GOT3 (cell line): ENCODE measurements around the gene SPP1.

Experiments
- DNase-seq: peaks from one replicate; lab custom pipeline; 2025; ENCODE audit warnings: mixed read lengths; lab: John Stamatoyannopoulos, UW

The SPP1 gene

DNA sequence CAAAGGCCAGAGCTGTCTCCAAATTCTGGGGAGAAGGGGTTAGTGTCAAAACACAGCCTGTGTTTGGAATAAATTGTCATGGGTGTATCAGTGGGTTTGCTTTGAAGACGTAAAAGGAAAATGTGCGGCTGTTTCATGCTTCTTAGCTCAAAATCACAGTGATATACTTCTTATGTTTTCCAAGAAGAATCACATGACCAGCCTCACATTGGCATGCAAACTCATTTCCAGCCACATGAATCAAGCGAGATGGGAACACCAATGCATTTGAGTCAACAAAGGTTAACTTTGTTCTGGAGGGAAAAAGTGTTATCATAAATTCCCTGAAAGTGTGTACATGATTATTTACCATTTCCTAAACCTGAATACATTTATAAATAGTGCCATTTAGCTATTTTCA, 19.0 kb upstream of the SPP1 start:
- DNase-seq, result no peak

DNA sequence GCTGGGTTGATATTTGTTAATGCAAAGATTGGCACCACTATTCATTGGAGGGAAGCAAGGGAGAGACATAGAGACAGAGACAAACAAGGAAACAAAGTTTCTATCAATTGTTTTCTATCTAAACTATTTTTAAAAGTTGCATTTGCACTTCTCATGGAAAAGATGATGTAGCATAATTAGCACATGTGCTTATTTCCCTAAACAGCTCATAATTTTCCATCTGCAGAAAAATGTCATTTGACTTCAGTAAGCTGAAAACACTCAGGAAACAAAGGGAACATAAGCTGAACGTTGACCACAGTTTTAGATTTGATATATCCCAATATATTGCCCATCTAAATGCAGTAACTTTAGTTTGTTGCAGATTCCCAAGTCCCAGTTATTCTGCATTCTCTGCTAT, 18.5 kb upstream of the SPP1 start:
- DNase-seq, result no peak

DNA sequence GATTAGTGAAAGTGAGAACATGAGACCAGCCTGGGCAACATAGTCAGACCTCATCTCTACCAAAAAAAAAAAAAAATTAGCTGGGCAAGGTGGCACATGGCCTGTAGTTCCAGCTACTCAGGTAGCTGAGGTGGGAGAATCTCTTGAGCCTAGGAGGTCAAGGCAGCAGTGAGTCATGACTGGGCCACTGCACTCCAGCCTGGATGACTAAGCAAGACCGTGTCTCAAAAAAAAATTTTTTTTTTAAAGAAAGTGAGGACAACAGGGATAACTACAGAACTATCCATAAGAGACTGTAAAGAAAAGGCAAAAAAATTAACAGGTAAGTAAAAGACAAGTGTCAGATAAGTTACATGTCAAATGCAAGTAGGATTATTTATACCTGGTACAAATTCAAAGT, 13.5 kb upstream of the SPP1 start:
- no peak for DNase-seq

DNA sequence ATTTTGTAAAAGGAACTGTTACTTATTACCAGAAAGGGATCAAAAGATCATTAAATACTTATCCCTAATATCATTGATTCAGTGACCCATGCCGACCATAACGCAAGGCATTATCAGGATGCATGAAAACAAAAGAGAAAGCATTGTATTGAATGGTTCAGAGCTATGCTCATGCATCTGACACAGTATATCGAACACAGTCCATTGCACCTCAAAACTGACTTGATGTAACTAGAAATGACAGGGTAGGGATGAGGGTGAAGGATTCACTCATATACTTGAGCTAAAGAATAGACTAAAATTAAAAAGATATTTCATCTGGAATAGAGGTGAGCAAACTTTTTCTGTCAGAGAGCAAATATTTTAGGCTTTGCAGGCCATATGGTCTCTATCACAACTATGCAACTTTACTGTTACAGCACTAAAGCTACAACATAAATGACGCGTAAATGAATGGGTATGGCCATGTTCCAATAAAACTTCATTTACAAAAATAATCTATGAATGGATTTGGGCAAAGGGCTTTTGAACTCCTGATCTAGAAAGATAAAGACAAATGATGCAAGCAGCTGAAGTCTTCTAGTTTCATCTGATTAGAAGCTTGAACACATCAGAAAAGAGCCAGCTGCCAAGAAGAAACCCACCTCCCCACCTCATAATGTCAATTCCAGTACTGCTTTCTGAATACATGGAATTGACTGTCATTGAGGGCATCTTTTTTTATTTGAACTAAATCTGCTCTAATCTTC, 12.9 kb upstream of the SPP1 start:
- DNase-seq, result no peak

DNA sequence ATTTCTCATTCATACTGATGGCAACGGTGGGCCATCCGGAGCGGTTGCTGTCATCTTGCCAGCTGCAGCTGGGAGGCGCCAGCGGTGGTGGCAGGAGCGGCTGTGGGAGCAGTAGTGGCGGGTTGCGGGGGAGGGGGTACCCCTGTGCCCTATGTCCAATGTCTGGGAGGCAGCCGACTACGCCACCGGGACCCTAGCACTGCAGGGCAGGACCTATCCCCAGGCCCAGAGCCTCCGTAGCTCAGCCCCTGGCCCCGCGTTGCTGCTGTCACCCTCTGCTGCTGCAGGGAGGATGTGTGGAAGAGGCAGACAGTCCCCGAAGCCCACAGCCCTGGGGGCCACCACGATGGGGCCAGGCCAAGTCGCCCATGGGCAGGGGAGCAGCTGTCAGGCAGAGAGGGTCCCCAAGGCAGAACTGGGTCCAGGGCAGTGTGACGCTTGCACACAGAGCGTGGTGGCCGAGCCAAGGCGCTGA, 10.0 kb upstream of the SPP1 start:
- no peak for DNase-seq

DNA sequence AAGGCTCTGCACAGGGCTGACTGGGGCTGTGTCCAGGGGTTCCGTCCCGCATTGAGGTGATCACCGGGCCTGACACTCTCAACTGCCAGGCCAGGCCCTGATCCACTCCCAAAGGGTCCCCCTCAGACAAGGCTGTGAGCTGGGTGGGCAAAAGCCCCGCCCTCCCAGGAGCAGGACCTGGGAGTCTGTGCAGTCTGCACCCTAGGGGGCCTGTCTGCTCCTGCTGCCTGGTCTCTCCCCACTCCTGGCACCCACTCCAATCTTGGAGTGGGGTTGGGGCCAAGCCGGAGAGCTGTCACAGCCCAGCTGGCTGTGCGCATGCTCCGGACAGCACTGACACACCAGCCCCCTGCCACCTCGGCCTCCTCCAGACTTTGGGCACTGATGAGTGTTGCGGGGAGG, 9.4 kb upstream of the SPP1 start:
- no peak for DNase-seq

DNA sequence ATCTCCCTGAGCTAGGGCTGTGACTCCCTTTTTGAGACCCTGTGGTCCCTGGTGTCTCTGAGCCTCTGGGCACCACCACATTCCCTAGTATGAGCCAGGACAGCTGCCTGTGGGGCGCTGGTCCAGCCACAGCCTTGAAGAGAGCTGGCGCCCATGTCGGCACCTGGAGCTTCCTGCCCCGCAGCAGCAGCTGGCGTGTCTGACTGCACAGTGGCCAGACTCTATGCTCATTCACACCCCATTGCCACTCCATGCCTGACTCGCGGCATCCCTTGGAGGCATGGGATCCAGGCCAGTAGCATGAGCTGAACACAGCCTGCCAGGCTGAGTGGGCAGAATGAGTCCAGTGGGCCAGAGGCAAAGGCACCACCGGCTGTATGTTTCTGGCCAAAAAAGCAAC, 8.3 kb upstream of the SPP1 start:
- no peak for DNase-seq

DNA sequence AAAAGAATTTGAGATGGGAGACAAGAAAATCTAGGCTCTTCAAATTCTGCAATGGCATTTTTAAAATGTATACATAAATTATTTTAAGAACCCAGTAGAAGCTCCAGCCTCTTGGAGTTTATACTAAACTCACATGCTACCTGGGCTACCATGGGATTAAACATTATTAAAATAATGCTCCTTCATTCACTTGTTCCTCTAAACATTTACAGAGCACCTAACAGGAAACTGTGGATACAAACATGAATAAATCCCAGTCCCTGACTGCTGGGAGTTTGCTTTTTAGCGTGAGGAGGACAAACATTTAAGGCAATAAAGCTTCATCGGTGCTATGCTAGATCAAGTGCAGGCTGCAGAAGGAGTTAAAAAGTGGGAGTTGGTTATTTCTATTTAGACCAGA, 5.4 kb upstream of the SPP1 start:
- no peak for DNase-seq

DNA sequence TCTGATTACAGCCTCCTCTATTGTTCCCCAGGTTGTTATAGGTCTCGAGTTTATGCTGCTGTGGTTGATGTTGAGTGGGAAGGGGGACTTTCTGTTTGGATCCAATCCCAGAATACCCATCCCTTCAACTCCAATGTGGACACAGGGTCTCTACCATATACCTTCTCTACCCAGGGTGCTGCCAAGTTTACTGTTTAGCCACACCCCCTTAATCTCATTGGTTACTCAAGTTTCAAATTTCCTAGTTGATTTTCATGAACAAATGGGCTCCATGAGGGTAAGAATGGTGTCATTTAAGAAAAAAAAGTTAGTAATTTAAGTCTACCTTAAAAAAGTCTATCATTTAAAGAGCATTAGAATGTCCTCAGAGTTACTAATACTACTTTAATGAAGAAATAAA, 3.6 kb upstream of the SPP1 start:
- DNase-seq, result no peak

DNA sequence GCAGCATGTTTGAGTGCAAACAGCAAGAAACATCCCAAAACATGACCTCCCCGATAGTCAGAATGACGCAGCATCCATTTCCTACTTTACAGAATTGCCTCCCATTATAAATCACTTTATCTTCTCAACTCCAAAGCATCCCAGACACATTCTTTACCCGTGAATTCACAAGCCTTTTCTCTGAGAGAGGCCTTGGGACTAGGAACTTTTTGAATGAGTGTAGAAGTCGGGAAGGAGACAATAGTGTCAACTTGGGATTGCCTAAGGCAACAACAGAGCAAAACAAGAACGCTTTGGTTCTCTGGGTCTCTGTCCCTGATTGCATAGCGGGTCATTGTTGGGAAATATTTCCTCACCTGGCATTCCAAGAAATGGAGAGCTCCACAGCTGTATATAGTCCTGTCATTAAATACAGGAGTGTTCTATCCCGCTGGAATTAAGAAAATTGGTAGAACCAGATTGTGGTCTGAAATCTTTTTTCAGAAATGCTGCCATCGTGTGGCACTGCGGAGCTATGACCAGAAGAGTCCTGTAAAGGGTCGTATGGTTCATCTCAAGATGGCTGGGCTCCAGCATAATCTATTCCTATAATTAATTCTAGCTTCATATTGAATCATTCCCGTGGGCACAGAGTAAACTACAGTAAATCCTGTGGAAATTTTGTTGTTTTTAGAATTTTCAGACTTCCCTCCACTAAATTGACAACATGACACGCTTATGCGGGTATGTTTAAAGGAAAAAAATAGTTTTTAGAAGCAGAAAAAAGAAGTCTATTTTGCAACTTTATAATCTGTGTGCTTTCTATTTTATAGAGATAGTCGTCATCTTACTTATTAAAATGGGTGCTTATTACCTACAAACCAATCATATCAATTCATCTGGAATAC, 2.0 kb upstream of the SPP1 start:
- DNase-seq, result no peak

DNA sequence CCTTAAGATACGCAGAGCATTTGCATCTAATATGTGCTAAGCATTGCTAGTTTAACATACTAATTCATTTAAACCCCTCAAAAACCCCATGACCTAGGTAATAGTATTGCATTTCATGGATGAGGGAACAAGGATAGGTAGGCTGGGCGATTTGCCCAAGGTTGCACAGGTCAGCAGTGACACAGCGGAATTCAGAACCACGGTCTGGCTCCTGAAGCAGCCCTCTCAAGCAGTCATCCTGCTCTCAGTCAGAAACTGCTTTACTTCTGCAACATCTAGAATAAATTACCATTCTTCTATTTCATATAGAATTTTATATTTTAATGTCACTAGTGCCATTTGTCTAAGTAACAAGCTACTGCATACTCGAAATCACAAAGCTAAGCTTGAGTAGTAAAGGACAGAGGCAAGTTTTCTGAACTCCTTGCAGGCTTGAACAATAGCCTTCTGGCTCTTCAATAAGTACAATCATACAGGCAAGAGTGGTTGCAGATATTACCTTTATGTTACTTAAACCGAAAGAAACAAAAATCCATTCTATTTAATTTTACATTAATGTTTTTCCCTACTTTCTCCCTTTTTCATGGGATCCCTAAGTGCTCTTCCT, 555 bp upstream of the SPP1 start:
- no peak for DNase-seq

DNA sequence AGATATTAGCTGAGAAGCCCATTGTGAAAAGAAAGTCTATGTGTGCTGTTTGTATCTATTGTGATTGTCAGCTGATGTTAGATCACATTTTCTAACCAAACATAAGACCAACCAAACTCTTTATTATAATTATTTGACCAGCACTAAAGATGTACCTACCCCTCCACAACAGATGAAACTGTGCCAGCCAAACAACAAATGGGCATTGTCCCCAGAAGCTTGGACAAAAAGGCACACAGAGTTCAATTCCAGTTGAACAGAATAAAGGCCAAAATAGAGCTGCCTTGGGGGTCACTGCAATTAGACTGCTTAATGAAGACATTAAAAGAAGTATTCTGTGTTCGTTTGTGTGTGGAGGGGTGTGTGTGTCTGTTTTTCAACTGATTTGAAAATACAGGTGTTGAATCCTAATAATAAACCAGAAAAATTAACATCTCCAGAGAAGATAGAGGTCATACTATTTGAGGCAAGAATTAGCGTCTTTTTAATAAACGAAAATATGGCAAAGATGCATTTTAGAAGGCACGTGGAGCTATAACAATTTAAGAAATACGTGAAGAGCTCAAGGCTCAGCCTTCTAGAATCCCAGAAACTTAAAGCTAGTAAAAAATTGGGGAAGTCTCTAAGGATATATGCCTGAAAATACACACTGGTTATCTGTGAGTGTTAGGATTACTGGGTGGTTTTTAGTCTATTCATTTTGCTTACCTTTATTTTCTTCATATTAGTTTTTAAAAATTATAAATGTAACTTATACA, 2.2 kb downstream of the SPP1 start:
- DNase-seq, result no peak

DNA sequence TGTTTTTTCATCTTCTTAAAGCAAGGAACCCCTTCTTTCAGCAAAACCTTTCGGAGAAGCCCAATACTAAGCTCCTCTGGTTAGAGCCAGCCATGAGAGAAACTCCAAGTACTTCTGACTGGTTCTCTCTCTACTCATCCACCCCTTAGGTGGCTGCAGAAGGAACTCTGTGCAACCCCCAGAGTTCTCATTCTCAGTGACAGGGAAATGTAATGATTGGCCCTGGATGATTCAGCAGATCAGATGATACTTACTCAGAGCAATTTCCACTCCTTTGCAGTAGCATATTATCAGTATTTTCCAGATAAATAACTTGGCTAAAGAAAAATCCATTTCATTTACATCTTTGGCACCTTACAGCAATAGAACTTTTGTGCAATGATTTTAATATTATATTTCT, 3.2 kb downstream of the SPP1 start:
- no peak for DNase-seq

DNA sequence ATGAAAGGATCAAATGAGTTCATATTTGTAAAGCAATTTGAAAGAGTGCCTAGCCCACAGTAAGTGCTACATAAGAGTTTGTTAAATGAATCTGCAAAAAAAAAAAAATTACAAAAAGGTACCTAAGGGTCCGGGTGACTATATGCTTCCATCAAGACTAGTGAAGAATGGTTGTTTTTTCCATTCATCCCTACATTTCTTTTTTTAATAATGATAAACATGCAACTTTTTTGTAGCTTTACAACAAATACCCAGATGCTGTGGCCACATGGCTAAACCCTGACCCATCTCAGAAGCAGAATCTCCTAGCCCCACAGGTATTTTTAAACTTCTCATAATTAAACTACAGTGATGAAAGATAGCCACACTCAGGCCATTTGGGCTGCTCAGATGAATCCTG, 4.3 kb downstream of the SPP1 start:
- no peak for DNase-seq

DNA sequence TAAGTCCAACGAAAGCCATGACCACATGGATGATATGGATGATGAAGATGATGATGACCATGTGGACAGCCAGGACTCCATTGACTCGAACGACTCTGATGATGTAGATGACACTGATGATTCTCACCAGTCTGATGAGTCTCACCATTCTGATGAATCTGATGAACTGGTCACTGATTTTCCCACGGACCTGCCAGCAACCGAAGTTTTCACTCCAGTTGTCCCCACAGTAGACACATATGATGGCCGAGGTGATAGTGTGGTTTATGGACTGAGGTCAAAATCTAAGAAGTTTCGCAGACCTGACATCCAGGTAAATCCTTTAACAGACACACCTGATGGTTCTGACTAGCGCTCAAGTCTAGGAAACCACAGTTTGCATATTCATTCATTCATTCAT, 6.0 kb downstream of the SPP1 start:
- DNase-seq, result no peak

DNA sequence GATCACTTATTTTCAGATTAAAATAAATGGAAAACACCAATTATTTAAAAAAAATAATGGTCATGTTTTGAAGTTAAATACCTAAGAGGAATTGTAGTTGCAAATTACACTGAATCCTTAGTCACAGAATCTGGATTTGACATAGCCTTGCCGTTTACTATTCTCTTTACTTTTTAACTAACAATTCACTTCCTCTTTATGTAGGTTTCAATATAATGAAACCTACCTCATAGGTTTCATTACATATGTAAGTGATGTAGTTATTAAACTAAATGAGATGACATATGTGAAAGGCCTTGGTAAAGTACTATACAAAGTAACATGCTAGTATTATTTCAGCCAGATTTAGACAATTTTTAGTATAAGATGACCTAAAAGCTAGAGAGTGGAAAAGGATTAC, 6.5 kb downstream of the SPP1 start:
- DNase-seq, result no peak

DNA sequence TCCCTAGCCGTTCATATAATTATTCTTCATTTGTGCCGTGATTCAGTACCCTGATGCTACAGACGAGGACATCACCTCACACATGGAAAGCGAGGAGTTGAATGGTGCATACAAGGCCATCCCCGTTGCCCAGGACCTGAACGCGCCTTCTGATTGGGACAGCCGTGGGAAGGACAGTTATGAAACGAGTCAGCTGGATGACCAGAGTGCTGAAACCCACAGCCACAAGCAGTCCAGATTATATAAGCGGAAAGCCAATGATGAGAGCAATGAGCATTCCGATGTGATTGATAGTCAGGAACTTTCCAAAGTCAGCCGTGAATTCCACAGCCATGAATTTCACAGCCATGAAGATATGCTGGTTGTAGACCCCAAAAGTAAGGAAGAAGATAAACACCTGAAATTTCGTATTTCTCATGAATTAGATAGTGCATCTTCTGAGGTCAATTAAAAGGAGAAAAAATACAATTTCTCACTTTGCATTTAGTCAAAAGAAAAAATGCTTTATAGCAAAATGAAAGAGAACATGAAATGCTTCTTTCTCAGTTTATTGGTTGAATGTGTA, 7.0 kb downstream of the SPP1 start:
- no peak for DNase-seq

DNA sequence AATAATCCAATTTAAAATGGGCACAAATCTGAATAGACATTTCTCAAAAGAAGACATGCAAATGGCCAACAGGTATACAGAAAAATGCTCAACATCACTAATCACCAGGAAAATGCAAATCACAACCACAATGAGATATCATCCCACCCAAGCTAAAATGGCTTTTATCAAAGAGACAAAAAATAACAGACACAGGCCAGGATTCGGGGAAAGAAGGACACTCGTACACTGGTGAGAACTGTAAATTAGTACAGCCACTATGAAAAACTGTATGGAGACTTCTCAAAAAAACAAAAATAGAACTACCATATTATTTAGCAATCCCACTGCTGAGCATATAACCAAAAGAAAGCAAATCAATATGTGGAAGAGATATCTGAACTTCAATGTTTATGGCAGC, 8.5 kb downstream of the SPP1 start:
- no peak for DNase-seq

DNA sequence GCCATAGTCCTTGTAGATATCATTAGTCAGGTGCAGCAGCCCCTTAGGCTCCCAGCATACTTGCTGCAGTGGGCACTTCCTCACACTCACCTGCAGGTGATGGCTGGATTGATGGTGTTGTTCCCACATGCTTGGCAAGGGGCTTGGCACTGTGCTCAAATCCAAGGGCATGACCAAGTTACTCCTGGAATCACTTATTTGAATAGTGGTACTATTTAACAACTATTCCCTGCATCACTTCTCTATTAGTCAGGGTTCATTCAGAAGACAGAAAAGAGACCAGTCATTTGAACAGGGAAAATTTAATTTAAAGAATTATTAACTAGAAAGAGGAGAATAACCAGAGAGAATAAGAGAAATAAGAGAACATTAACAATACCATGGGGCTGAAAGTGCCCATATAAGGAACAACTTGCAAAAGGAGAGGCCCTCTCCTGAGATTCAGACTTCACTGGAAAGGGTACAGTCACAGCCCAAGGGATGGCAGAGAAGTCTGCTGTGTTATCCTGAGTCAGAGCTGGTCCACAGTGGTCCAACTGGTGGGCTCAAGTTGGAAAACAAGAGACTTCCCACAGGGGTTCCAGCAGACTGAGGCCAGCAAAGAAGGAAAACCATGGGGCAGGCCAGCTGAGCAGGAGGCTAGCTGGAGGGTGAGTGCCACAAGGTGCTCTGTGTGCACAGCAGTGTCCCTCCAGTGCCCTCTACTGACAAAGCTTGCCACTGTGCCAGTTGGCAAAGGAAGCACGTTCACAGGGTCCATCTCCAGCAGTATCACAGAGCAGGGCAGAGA, 9.8 kb downstream of the SPP1 start:
- no peak for DNase-seq

DNA sequence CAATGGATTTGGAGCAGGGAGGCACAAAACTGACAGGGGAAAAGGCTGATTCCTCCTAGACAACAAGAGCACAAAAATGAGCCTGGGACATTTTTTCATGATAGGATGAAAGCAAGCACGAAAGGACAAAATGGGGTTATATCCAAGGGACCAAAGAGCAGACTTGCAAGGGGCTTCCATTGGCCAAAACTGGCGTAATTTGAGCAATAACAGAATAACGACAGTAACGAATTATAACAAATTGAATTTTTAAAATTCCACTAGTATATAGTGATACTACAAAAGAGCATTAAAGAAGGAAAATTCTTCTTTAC, 10.3 kb downstream of the SPP1 start:
- DNase-seq, result no peak

DNA sequence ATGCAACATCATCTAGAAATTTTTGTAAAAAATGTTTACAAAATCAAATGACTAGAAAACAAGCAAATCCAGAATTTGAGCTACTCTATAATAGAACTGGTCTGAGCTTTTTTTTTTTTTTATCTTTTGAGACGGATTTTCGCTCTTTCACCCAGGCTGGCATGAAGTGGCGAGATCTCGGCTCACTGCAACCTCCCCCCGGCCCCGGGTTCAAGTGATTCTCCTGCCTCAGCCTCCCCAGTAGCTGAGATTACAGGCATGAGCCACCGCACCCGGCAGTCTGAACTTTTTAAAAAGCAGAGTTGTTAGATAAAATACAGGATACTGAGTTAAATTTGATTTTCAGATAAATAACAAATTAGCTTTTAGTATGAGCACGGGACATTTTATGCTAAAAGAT, 11.0 kb downstream of the SPP1 start:
- no peak for DNase-seq
